HL-60/S4 (cell line): ENCODE data around the gene OPHN1.
"Not testable (repeated sequence)": the region's sequence is repeated elsewhere in the genome, so short reads cannot be mapped to it uniquely, and the experiment has no call there.

Source experiments
- in situ Hi-C: fragments of 300-500 bp; cut with MboI; formaldehyde crosslinking; loops from 2 replicates; pipeline ENCODE4 v1.14.3; 2022; ENCODE audit warnings: low sequenced_read_pairs

OPHN1 gene

GRCh38 chrX:68365341-68365740 is 68.0 kb downstream of the OPHN1 start:
- in situ Hi-C loops: no loop called here

- in situ Hi-C loops: no loop called here
These were observed 69.3 kb downstream of the OPHN1 start for GRCh38 chrX:68363984-68364383.

- in situ Hi-C loops: no loop called here
These were observed 74.6 kb downstream of the OPHN1 start for GRCh38 chrX:68358679-68359078.

GRCh38 chrX:68355629-68355920 is 77.7 kb downstream of the OPHN1 start:
- in situ Hi-C loops: no loop called here

- in situ Hi-C loops: no loop called here
These were observed 78.2 kb downstream of the OPHN1 start for GRCh38 chrX:68354879-68355628.

- in situ Hi-C loops: no loop called here
These were observed 88.3 kb downstream of the OPHN1 start for GRCh38 chrX:68345025-68345424.

- in situ Hi-C loops: no loop called here
These were observed 89.7 kb downstream of the OPHN1 start for GRCh38 chrX:68343551-68343950.

GRCh38 chrX:68332201-68332731 is 101.0 kb downstream of the OPHN1 start:
- in situ Hi-C loops: no loop called here

GRCh38 chrX:68326841-68327240 is 106.5 kb downstream of the OPHN1 start:
- in situ Hi-C loops: not testable (repeated sequence)

GRCh38 chrX:68307769-68308168 is 125.5 kb downstream of the OPHN1 start:
- in situ Hi-C loops: no loop called here

- in situ Hi-C loops: no loop called here
These were observed 128.7 kb downstream of the OPHN1 start for GRCh38 chrX:68304602-68305001.

- in situ Hi-C loops: no loop called here
These were observed 133.4 kb downstream of the OPHN1 start for GRCh38 chrX:68299898-68300297.

GRCh38 chrX:68292471-68292870 is 140.8 kb downstream of the OPHN1 start:
- in situ Hi-C loops: no loop called here

GRCh38 chrX:68288127-68288526 is 145.2 kb downstream of the OPHN1 start:
- in situ Hi-C loops: no loop called here

- in situ Hi-C loops: no loop called here
These were observed 145.9 kb downstream of the OPHN1 start for GRCh38 chrX:68287419-68287818.

GRCh38 chrX:68286980-68287379 is 146.3 kb downstream of the OPHN1 start:
- in situ Hi-C loops: no loop called here

- in situ Hi-C loops: no loop called here
These were observed 147.2 kb downstream of the OPHN1 start for GRCh38 chrX:68286076-68286475.

GRCh38 chrX:68284281-68284904 is 148.9 kb downstream of the OPHN1 start:
- in situ Hi-C loops: no loop called here

GRCh38 chrX:68273887-68274286 is 159.4 kb downstream of the OPHN1 start:
- in situ Hi-C loops: no loop called here

GRCh38 chrX:68264793-68265192 is 168.5 kb downstream of the OPHN1 start:
- in situ Hi-C loops: not testable (repeated sequence)

- in situ Hi-C loops: no loop called here
These were observed 172.1 kb downstream of the OPHN1 start for GRCh38 chrX:68261060-68261672.

GRCh38 chrX:68256990-68257389 is 176.3 kb downstream of the OPHN1 start:
- in situ Hi-C loops: no loop called here
